NCI-H748 (cell line): ENCODE data around the gene QTRT2.

ENCODE experiments used
- DNase-seq: peaks from one replicate; lab custom pipeline; 2025; ENCODE audit not compliant: unreplicated experiment; lab: John Stamatoyannopoulos, UW

Gene QTRT2

DNA sequence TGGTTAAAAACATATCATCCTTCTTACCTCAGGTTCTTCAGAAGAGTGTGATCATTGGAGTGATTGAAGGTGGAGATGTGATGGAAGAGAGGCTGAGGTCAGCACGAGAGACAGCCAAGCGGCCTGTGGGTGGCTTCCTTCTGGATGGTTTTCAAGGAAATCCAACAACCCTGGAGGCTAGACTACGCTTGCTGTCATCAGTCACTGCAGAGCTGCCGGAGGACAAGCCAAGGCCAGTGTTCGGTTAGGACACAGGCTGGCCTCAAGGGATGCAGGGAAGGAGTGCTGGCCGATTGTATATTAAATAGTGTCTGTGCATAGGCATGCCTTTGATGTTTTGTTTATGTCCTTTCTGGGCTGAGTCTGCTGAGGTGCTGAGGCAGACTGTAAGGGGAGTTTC, 20.2 kb downstream of the QTRT2 start:
- DNase-seq = no peak

- DNase-seq = no peak
Measured at GRCh38 chr3:114078126-114078525, 21.6 kb downstream of the QTRT2 start.

DNA sequence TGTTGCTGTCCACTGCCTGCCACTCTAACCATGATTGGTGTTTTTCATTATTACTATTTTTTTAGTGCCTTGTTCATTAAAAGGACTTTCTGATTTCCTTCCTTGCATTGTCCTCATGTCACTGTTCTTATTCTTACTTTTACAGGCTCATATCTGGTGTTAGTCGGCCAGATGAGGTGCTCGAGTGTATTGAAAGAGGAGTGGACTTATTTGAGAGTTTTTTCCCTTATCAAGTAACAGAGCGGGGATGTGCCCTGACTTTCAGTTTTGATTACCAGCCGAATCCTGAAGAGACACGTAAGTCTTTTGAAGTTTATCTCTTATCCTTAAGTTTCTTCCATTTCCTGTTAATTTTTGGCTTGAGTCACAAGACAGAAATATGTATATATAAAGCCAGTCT, 23.2 kb downstream of the QTRT2 start:
- DNase-seq = no peak

GRCh38 chr3:114080201-114080600, 23.7 kb downstream of the QTRT2 start:
- DNase-seq = no peak

- DNase-seq = no peak
Measured at GRCh38 chr3:114081037-114081436, 24.5 kb downstream of the QTRT2 start.

- no peak for DNase-seq
Measured at GRCh38 chr3:114083112-114083511, 26.6 kb downstream of the QTRT2 start.

- no peak for DNase-seq
Measured at GRCh38 chr3:114086356-114086755, 29.8 kb downstream of the QTRT2 start.

GRCh38 chr3:114089675-114090074, 33.1 kb downstream of the QTRT2 start:
- no peak for DNase-seq

- no peak for DNase-seq
Measured at GRCh38 chr3:114092151-114093015, 35.8 kb downstream of the QTRT2 start.

DNA sequence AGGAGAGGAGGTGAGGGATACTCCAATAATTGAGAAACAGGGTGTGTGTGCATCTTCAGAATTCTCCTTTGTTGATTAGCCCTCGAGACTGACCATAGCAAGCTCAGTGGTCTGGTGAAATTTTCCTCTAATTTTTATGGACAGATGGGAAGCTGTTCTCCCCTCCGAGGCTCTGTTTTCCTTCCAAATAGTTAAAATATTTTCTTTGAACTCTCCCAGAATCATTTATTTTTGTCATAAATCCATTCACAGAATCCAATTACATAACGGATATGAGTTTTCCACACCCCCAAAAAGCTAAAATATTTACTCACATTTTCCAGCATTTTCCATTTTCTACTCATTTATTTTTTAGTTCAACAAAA, 36.5 kb downstream of the QTRT2 start:
- no peak for DNase-seq

- no peak for DNase-seq
Measured at GRCh38 chr3:114093596-114093995, 37.1 kb downstream of the QTRT2 start.

- no peak for DNase-seq
Measured at GRCh38 chr3:114095796-114096195, 39.3 kb downstream of the QTRT2 start.

- no peak for DNase-seq
Measured at GRCh38 chr3:114101101-114101500, 44.6 kb downstream of the QTRT2 start.

DNA sequence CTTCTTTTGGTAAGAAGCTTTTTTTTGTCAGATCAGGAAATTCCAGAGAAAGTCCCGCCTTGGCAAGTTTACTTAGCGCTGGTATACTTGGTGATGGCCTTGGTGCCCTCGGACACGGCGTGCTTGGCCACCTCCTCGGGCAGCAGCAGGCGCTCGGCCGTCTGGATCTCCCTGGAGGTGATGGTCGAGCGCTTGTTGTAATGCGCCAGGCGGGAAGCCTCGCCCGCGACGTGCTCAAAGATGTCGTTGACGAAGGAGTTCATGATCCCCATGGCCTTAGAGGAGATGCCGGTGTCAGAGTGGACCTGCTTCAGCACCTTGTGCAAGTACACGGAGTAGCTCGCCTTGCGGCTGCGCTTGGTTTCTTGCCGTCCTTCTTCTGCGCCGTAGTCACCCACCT, 46.6 kb downstream of the QTRT2 start:
- no peak for DNase-seq

- DNase-seq = no peak
Measured at GRCh38 chr3:114103858-114104257, 47.3 kb downstream of the QTRT2 start.

GRCh38 chr3:114104414-114104813, 47.9 kb downstream of the QTRT2 start:
- no peak for DNase-seq

- no peak for DNase-seq
Measured at GRCh38 chr3:114108137-114108536, 51.6 kb downstream of the QTRT2 start.

- no peak for DNase-seq
Measured at GRCh38 chr3:114110439-114110838, 53.9 kb downstream of the QTRT2 start.

DNA sequence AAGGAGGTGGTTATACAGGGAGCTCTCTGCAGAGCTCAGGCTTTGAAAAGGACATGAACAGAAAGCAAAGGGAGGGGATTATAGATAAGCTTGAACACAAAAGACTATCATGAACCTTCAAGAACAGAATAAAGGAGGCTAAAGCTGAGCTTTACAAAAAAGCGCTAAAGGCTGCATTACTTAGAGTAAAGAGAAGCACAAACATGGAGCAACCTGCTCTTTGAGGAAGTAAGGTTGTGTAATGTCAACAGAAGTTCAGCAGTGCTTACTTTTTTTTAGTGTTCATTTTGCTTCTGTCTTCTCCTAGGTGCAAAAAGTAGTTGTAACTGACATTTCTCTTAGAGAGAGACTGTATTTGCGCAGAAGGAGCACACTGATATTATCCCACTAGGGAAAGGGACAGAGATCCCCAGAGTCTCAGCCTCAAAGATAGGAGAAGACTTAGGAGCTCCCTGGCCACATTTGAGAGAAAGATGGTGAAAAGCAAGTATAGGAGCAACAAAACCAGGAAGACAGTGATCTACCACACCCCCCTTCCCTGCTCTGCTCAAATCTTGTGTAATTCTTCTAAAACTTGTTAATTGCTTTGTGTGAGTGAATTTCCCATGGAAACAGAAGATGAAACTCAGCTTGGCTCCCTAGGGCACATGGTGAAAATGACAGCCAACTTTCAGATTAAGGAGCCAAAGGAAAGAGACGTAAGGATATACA, 54.7 kb downstream of the QTRT2 start:
- DNase-seq = no peak

DNA sequence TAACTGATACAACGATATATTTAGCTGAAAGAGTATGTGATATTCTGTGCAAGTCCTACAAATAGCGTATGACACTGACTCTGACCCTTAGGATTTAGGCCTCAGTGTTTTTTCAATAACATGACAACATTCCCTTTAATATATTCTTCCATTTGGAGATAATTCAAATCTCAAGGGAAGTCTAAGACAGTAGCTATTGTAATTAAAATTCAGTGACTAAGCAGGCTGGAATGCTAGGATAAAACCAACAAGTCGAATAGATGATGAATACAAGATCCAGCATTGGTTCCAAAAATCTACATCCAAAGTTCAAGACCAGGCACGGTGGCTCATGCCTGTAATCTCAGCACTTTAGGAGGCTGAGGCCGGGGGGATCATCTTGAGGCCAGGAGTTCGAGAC, 56.2 kb downstream of the QTRT2 start:
- no peak for DNase-seq

GRCh38 chr3:114114719-114115118, 58.2 kb downstream of the QTRT2 start:
- no peak for DNase-seq

DNA sequence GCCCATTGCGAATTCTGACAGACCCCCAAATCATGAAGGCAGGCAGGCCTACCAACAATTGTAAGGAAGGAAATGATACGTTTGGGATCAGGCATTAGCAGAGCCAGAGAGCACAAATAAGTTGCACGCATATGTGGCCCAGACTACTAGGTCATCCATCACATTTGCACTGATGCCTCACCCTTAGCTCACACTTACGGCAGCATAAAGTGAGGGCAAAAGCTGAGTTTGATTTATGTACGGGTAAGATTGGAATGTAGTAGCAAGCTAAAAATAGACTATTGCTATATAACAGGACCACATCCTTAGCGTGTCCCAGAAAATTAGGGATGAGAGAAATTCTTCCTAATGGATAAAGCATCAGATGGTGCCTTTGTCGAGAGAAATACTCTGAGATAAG, 58.6 kb downstream of the QTRT2 start:
- DNase-seq = no peak

DNA sequence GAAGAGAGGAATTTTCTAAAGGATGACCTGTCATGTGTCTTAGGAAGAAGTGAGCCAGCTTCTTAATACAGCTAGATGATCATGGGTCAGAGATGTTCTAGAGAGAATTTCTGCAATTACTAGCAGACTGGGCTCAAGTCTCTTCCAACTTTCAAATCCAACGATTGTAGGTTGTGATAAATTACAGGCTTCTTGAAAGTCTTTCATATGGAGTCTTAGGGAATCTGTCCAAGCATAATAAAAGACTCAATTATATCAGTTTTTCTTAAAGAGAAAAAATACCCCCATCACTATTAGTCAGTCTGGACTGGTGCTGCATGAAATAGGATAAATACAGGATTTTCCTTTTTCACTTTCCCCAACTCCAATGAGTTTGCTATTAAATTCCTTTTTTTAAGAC, 63.2 kb downstream of the QTRT2 start:
- no peak for DNase-seq
